ENCODE measurements around the gene RGL1. TPM values are rescaled to one million over a fixed set of nuclear protein-coding genes. Genes with fewer than 3 reads are reported as not detected.

The RGL1 gene
- polyA plus RNA-seq, 1 donor, result 21.6 TPM

DNA sequence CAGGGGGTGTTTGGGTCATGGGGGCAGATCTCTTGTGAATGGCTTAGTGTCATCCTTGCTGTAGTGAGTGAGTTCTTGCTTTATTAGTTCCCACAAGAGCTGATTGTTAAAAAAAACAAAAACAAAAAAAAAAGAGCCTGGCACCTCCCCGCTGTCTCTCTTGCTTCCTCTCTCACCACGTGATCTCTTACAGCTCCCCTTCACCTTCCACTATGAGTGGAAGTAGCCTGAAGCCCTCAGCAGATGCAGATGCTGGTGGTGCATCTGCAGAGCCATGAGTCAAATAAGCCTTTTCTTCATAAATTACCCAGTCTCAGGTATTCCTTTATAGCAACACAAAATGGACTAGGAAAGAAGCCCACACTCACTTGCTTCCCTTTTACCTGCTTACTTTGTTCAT, 17.2 kb upstream of the RGL1 start:
- DNase-seq, result no peak

DNA sequence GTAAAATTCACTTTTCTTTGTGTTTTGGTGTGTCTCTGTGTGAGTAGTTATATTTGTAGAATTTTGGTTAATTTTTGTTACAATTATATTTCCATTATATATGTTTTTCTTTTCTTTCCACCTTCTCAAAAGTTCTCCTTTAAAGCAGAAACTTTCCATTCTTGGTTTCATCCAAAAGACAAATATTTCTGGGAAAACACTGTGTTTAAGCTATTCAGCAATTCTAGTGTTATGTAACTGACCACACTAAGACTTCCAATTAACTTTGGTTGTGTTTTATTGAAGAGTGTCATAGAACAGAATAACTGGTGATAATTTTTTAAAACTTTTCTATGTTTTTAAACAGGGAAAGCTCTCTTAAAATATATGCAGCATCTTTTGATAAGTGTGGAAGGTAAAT, 13.6 kb upstream of the RGL1 start:
- DNase-seq, result no peak

DNA sequence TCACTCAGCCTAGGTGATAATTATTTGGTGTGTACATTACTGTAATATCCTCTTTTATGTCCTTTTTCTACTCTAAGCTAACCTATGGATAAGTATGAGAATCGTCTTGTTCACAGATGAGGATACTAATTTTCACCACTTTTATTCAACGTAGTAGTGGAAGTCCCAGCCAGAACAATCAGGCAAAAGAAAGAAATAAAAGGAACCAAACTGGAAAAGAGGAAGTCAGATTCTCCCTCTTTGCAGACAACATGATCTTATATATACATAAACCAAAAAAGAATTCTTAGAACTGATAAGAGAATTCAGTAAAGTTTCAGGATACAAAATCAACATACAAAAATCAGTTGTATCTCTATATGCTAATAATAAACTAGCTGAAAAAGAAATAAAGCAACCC, 12.6 kb upstream of the RGL1 start:
- DNase-seq, result no peak

DNA sequence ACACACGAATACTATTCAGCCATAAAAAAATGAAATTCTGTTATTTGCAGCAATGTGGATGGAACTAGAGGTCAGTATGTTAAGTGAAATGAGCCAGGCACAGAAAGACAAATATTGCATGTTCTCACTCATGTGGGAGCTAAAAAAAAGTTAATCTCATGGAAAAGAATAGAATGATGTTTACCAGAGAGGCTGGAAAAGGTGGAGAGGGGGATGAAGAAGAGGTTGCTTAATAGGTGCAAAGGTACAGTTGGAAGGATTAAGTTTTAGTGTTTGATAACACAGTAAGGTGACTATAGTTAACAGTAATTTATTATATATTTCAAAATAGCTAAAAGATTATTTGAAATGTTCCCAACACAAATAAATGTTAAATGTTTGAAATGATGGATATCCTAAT, 10.8 kb upstream of the RGL1 start:
- DNase-seq, result no peak

DNA sequence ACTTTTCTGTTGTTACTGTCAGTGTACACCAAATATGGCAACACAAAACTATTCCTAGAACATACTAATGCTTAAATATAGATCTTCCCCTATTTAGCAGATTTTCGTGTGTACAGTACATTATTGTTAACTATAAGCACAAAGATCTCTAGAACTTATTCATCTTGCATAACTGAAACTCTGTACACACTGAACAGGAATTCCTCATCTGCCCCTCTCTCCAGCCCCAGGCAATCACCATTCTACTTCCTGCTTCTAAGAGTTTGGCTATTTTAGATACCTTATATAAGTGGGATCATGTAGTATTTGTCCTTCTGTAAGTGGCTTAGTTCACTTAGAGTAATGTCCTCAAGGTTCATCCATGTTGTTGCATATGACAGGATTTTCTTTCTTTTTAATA, 4.5 kb upstream of the RGL1 start:
- DNase-seq, result no peak

DNA sequence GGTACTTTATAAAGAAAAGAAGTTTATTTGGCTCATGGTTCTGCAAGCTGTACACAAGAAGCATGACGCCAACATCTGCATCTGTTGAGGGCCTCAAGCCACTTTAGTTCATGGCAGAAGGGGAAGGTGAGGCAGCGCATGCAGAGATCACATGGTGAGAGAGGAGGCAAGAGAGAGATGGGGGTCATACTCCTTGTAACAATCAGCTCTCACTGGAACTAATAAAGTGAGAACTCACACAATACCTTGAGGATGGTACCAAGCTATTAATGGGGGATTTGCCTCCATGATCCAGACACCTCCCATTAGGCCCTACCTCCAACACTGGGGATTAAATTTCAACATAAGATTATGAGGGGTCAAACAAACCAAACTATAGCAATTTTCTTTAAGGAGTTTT, 3.3 kb upstream of the RGL1 start:
- no peak for DNase-seq

DNA sequence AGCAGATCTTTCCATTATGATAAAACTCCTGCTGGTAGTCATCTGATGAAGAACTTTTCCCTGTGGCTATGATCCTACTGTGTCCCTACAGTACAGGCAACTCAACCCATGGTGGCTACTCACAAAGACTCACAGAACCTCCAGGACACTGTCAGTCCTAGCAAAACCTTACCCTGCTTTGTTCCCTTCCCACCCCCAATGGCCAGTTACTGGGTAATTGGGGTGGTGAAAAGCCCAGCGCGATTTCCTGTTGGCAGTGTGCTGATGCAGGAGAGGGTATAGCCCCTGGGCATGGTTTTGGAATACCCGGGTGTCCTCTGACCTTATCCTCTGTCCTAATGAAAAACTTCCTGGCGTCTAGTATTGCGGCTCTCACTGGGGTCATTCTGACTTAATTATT, 533 bp upstream of the RGL1 start:
- no peak for DNase-seq

DNA sequence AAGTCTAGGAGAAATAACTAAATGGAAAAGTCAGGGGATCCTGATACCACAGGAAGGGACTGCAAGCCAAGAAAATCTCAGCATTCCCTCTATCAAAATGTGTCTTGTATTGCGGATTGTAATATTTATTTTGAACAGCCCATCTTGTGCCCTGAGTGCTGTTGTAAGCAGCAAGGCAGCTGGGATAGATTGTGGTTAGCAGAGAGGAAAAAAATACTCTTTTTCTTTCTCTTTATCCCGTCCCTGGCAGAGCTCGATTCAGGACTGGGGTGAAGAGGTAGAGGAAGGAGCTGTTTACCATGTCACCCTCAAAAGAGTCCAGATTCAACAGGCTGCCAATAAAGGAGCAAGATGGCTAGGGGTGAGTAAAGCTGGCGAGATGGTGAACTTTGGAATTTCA, 1.2 kb downstream of the RGL1 start:
- DNase-seq, result no peak

DNA sequence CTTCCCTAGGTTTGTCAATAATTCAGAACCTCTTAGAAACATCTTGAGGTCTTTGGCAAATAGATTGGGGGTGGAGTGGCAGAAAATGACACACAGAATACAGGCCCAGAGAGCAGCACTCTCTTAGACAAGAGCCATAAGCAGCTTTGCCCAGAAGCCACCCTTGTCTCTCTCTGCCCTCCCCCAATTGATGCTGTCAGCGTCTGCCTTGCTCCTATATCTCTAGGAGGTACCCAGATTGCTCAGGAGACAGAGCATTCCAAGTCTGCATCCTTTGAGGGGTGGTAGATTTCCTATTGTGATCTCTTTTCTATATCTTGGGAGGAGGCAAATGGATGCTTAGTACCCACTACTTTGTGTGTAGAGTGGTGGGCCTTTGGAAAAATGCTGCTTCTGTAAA, 1.8 kb downstream of the RGL1 start:
- no peak for DNase-seq

DNA sequence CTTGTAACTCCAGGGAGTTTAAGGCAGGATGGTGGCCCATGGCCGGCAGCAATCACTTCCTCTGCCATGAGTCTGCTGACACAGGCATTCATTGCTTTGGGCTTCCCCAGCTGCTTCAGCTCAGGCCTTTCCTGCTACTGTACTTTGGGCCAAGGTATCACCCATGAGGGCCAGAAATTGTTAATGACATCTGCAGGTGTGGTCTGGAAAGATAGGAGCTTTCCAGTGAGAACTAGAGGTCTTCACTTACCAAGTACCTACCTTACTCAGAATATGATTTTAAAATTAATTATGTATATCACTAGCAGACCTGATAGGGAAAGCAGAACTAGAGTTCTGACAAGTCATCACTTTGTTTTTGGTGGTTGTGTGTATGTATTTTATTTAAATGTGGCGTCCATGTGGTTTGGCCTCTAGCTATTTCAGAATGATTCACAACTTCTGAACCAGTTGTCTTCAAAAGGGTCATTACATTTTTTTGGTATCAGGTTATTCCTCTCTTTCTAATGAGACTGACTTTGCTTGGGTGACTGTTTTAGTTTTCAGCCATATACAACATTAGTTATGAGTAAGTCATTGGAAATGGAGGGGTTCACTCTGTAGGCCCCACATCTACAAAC, 2.7 kb downstream of the RGL1 start:
- DNase-seq, result no peak

DNA sequence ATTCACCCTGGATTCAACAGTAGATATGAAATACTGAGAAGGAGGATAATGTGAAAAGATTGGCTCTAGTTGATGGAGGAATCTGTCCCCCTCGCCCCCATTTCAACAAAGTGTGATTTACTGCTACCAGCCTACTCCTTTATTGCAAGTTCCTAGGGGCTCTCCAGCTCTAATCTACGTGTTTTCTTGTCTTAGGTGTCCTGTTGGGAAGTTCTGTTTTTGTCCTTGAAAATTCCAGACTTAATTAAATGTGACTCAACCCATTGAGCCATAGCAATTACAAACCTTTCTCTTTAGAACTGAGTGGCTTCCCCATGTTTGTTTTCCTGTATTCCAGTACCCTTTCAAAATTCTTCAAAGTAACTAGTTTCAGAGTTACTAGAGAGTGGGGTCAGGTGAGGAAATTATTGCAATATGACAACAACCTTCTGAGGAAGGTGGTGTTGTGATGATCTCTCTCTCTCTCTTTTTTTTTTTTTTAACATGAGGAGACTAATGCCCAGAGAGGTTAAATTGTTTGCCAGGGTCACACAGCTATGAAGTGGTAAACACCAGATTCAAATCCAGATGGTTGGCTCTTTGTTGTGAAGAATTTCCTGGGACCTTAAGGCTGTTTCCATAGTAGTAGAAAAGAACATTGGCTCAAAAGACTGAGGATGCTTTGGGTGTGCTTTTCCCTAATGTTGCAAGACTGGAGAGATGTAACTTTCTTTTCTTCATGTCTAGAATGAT, 3.5 kb downstream of the RGL1 start:
- no peak for DNase-seq

DNA sequence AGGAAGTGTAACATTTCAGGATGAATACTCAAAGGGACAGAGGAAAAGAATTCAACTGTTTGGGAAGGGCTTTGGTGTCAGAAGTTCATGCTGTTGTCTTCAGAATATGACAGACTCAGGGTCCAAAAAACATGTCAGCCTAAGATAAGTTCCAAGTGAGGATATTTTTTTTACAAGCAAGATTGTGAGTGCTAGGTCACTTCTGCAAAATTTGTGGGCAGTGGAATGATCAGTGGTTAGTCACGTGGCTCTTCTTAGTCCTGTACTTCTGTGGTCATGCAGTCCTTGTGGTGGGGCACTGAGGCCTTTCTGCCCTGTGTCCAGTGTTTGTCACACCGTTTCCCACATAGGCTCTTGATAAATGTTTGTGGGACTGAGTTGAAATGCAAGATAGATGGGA, 5.2 kb downstream of the RGL1 start:
- DNase-seq, result no peak

DNA sequence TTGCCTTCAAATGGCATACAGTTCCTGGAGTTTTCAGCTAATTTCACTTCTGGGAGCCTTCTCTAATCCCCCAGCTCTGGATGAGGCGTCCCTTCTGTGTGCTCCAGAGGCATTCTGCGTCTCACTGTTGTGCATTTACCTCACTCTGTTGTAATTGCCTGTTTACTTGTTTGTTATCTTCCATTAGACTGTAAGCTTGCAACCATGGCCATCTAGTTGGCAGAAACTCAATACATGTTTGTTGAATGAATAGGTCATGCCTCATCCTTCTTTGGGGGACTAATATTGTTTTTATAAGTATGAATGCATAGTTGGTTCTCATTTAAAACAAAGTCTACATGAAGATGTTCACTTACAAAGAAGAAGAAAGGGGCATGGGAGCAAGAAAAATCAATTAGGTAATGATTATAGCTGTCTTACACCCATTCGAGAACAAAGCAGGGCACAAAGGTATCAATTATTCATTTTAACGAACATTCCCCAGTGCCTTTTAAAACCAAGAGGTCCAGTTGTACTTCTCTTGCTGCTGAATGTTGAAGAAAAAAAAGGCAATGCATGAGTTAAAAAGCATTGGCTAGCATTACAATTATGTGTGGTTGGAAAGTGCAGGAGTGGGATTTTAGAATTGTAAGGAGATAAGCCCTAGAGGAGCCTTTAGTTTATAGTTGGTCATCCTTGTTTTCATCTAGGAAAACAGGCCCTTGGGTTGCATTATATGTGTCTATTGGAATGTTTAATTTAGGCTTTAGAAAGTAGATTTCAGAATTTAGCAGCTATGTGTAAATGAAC, 6.0 kb downstream of the RGL1 start:
- DNase-seq, result no peak

DNA sequence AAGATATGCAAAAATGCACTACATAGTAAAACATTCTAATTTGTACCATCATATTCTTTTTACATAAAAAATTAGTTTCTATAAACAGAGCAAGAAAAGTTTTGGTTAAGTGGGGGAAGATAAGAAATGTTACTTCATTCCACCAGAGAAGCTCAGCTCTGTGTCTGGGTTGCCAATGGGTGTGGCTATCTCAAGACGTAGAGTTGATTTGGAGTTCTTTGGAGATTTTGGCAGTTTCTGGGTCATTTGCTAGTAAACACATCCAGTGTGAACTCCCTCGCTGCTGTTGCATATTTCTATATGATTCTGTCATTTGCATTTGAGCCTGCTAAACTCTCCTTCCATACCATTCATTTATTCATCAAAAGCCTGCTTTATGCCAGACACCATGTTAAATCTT, 7.2 kb downstream of the RGL1 start:
- no peak for DNase-seq

DNA sequence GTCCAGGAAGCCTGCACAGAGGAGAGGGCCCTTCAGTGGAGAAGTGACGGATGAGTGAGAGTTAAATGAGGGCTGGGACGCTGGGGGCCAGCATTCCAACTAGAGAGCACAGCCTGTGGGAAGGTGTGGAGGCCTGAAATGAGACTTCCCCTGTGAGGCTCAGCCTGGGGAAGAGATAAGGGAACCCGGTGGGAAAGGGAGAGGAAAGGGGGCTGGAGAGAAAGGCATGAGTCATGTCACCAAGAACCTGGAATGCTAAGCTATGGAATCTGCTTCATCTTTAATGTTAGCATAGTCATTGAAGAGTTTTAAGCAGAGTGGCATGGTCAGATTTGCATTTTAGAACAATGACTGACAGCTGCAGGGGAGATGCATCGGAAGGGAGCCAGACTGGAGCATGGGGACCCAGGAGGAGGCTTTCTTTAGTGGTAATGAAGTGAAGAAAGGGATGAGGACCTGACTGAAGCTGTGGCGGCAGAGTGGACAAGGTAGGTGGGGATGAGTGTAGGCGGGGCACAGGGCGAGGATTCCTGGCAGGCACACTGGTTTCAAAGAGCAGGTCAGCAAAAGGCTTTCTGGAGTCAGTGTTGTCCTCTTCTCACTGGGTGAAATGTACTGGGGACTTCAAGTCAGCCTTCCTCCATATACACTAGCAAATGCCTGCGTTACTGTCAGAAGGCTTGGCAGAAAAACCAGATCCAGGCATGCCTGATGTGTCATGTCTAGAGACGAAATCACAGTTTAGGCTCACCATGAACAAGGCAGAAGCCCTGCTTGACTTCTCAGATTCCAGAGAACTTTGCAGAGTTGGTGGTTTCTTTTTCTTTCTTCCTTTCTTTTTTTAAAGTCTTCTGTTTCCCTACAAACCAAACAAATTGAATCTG, 8.0 kb downstream of the RGL1 start:
- DNase-seq, result no peak

DNA sequence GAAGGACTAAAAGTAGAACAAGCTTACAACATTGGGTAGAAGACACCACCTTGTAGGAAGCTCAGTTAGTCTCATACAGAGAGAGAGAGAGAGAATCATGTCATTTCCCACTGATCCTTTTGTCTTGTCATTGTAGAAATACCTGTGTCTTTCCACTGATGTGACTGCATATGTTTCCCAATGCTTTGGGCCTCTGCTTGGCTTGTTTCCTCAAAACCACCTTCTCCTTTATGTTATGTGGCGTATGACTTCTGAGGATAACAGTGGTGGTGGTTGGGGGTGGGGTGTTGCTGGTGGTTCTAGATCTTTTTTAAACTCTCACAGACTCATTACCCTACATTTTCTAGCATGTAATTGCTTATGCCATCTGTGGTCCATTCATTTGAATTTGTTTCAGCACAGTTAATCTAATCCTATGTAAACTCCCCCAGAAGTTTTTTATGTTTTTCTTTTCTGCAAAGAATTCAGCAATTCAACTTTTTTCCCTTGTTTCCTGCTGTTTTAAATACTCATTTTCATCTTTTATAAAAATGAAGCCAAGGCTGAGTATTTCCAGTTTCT, 9.3 kb downstream of the RGL1 start:
- DNase-seq, result no peak

DNA sequence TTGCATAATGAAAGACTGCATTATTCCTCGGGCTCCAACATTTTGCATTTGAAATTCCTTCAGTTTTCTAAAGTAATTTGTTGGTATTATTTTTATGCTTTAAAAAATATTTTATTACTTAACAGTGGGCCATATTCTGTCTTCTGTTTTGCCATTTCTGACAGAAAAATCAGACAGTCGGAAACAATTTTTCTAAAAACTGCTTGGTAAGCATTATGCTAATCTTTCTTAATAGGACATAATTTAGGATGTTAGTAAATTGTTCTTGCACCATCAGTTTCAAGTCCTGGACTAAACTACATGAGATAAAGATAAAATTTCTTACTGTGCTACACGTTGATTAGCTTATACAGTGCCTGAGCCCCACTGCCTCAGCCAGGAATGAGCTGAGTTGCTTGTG, 11.2 kb downstream of the RGL1 start:
- no peak for DNase-seq

DNA sequence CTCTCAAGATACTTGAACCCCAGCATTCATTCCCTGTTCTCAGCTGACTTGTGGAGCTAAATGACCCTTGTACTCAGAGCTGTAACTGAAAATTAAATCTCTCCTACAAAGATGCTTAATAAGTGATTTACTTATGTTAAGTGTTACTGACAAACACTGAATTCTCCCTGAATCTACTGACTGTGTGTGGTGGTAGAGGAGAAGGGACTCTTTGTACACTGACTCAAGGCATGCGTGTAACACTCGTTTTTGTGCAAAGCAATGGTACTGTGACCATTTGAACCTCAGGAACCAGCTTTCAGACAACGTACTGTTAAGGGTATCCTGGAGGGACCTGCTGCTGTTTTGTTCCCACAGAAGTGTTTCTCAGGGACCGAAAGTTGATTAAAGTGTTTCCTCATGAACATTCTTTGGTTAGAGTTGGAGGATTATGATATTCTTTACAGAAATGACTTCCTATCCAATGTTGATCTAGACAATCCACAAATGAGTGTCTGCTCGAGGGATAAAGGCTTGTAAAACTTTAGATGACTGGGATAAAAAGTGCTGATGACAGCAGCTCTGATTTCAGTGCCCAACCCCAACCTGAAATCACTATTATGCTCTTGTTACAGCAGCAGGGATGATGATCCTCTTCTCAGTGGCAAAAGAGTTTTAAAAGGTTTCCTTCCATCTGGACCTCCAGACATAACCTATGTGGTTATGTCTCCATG, 12.8 kb downstream of the RGL1 start:
- no peak for DNase-seq

DNA sequence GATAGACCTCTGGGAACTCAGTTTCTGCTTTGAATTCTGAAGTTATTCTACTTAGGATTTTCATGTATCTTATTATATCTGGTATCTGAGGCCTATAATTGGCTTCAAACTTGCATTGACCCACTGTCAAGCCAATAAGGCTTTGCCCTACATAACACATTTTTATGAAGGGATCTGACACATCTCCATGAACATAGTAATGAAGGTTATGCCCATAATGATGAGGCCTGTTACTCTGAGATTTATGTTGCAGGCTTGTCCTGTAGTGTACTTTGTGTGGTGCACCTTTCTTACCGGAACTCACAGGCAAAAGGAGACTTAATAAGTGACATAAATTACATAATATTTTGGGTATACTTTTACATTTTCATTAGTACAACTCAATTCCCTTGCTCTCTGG, 14.1 kb downstream of the RGL1 start:
- no peak for DNase-seq

DNA sequence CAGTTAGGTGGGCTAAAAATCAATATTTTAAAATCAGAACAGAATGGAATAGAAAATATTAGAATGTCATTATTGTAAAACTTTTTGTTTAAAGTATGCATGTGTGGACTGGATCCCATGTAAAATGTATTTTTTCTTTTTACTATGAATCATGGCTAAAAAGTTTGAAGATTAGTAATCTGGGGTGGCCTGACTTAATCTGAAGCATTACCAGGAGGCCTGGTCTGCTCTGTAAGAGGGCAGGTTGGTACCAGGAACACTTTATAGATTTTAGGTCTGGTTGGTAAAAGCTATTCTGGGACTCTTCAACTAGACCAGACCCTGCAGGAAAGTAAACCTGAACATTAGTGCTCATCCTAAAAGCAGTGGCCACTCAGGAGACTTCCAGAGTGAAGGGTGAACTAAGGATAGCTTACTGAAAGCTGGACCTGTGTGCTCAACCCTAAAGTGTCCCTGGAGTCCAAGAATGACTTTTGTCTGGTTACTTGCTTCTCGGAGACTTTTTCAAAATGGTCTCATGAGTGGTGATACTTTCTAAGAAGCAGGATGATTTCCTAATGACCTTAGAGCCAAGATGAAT, 16.5 kb downstream of the RGL1 start:
- DNase-seq, result no peak

DNA sequence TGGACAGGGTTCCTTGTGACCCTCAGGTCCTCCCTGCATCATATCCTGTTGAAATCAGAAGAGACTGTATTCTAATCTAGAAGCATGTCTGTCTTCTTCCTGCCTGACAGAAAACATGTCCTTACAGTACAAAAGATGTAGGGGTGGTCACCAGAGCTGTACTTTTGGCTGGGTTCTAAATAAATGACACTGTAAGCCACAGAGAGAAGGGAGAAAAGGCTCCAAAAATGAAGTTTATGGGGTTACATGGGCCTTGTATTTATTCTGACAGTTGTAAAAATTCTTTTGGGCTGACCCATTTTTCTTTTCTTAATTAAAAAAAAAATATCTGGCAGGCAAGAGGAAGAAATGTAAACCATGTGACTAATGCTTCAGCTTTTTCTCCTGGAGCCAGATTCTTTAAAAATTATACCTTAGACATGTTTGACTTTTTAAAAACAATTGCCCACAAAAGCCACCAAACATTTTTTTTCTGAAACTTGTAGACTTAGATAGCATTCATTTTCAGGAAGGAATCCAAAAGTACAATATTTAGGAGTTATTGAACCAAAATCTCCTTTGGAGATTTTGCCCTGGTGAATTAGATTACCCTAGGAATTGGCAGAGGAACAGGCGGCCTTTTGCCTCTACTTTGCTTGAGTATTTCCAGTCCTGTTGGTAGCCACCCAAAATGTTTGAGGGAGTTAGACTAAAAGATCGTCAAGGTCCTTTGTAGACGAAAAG, 17.1 kb downstream of the RGL1 start:
- DNase-seq, result no peak
